ENCODE results near the gene MSANTD7.
"Not testable (repeated sequence)": the region's sequence is repeated elsewhere in the genome, so short reads cannot be mapped to it uniquely, and the experiment has no call there.

The MSANTD7 gene, protein sequence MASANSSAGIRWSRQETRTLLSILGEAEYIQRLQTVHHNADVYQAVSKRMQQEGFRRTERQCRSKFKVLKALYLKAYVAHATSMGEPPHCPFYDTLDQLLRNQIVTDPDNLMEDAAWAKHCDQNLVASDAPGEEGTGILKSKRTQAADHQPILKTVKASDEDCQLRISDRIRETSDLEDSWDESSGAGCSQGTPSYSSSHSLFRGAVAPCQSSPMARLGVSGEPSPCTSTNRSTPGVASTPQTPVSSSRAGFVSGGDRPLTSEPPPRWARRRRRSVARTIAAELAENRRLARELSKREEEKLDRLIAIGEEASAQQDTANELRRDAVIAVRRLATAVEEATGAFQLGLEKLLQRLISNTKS

DNA sequence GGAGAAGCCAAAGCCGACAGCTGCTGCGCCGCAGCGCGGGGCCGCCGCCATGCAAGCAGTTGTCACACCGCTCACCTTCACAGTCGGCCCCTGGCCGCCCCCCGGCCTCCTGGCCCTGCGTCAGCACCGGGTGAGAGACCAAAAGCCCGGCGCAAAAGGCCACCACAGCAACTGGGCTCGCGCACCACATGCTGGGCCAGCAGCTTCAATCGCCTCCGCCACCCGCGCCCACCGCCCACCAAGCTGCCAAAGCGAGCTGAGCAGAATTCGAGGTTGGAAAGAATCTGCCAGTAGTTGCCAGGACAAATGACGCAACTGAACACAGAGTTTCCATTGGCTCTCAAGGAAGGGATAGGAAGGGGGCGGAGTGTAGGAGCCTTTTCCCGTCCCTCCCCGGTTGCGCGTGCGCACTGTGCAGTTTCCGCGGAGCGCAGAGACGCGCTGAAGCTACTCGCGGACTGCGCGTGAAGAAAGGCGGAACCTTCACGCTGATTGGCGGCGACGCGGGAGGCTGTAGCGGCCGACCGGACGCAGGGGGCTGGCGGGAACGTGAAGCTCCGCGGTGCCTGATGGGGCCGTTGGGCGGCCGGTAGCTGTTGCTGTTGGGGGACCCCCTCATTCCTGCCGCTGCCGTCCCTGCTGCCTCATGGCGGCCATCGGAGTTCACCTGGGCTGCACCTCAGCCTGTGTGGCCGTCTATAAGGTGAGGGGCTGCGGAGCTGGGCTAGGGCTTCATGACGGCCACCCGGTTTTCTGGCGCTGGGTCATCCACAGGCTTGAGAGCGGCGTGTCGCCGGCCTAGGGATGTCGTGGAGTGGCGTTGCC, at the start of gene MSANTD7, which contains the start of the genes CDNF and HSPA14:
TSS of gene MSANTD7 (plus strand) at position 550 of the 825 bp plus-strand sequence. CDS start 3,979 bp downstream, outside the sequence.
TSS of gene CDNF (minus strand) at position 281 of the 825 bp plus-strand sequence. CDS start at position 190, 91 bp downstream.
TSS of gene HSPA14 (plus strand) at position 550 of the 825 bp plus-strand sequence. CDS start at position 647, 97 bp downstream.
- peak; percentile 100 for DNase-seq

- DNase-seq = no peak
Observed at GRCh38 chr10:14798636-14799035, 39.5 kb upstream of the MSANTD7 start.

DNA sequence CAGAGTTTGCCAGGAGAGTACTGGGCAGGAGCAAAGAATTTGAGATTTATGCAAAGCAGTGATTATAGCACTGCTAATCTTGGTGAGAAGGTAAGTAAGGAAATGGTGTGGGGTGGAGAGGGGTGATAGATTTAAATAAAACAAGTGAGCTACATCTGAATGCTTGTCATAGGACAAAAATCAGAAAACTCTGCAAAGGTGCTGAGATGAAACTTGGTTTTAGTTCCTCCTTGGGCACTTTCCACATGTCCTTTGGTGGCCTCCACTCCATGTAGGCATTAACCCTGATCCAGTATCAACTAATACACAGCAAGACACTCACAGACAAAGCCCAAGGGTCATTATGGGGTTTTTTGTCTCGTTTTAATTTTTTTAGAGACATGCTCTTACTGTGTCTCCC, 37.7 kb upstream of the MSANTD7 start:
- no peak for DNase-seq

DNA sequence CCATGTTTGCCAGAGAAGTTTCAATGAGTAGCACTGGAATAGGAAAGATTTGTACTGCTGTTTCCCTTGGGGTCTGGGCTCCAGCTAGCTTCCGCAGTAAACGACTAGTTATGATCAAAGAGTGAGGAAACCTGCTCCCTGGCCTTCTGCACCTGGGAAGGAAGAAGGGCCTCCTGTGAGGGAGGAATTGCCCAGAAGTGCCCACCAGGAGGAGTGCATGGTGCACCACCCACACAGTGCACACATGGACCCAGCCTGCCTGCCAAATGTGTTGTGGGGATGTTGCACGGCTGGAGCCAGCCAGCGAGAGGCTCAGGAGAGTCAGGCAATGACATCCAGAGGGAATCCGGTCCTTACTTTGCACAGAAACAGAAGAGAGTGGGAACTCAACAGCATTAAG, 36.4 kb upstream of the MSANTD7 start:
- no peak for DNase-seq

DNA sequence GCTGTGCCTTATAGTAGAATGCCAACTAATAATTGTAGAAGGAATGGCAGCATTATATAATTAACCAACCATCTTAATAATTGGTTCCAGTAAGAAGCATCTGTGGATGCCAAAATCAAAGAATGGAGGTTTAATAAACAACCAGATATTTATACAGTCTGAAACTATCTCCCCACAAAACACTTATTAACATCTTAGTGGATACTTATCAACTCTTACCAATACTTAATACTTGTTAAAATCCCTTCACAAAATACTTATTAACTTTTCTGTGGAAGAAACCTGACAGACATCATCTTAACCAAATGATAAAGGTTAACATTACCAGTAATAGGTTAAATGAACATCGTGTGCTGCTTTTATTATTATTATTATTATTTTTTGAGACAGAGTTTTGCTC, 34.3 kb upstream of the MSANTD7 start:
- no peak for DNase-seq

DNA sequence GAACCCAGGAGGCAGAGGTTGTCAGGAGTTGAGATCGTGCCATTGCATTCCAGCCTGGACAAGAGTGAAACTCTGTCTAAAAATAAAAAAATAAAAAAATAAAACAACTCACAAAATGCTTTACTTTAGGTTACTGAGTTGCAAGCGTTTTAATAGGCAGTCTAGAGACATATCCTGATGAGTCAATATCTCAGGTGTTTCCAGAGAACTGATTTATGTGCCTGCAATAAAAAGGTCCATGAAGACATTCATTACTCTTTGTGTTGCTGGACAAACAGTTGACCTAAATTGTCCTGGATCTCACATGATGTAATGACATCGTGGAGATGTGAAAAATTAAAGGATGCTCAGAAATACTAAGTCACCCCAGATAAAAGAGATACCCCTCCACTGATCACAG, 31.8 kb upstream of the MSANTD7 start:
- no peak for DNase-seq

DNA sequence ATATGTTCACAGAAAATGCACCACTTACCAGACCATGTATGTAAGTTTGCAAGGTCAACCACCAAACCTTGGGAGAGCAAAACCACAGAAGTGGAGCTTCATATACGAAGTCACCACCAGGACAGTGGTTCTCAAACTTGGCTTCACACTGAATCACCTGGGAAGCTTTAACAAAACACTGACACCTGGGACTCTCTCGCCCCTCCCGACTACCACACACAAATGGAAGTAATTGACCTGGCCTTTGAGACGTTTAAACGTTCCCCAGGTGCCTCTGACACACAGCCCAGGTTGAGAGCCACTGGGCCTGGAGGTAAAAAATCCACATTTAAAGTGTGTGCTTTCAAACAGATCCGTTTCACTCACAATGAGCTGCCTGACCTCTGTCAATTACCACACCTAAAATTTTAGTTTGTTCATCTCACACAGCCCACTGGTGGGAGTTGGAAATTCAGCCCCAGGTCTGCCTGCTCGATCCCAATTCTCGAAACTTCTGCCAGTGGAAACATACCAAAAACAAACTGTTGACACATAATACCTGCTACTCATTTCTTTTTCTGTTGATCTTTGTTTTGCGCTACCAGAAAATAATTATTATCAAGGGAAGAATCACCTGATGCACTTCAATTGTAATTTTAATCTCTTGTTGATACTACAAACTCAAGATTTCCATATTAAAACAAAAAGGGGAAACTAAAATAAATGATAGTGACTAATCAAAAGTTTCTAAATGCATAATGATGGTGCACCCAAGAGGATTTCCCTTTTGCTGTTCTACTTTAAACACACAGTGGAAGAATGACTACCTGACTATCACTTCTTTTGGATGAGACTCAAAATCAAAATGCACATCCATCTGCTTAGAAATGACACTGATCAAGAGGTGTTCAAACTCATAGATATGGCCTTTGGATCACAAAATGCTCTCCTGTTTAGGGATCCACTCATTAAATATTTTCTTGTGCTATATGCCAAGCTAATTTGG, 26.8 kb upstream of the MSANTD7 start:
- no peak for DNase-seq

DNA sequence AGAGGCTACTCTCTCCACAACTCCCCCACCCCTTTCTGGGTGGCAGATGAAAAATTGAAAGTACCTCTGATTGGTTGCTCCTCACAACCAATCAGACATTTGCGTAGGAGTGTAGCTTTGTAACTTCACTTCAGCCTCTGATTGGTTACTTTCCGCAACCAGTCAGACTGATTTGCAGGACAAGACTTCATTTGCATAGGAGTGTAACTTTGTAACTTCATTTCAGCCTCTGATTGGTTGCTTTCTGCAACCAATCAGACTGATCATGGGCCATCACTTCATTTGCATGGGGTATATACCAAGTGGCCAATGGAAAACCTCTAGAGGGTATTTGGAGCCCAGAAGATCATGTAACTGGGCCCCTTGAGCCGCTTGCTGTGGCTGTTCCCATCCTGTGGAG, 25.8 kb upstream of the MSANTD7 start:
- no peak for DNase-seq

GRCh38 chr10:14815681-14816080, 22.4 kb upstream of the MSANTD7 start:
- DNase-seq = no peak

DNA sequence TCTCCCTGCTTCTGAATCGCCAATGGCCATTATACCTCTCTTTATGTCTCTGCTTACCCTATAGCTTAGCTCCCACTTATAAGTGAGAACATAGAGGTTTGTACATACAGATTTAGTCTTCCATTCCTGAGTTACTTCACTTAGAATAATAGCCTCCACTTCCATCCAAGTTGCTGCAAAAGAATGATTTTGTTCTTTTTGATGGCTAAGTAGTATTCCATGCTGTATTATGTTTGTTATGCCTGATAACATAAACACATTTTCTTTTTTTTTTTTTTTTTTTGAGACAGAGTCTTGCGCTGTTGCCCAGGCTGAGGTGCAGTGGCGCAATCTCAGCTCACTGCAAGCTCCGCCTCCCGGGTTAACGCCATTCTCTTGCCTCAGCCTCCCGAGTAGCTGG, 21.4 kb upstream of the MSANTD7 start:
- not testable (repeated sequence) for DNase-seq

- DNase-seq = peak; percentile 100
Observed at GRCh38 chr10:14820010-14820774, 17.9 kb upstream of the MSANTD7 start.

DNA sequence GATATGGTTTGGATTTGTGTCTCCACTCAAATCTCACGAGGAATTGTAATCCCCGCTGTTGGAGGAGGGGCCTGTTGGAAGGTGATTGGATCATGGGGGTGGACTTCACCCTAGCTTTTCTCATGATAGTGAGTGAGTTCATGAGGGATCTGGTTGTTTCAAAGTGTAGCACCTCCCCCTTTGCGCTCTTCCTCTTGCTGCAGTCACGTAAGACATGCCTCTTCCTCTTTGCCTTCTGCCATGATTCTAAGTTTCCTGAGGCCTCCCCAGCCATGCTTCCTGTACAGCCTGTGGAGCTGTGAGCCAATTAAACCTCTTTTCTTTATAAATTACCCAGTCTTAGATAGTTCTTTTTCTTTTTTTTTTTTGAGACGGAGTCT, 17.3 kb upstream of the MSANTD7 start:
- peak; percentile 94 for DNase-seq

- DNase-seq = no peak
Observed at GRCh38 chr10:14821635-14822375, 16.3 kb upstream of the MSANTD7 start.

- DNase-seq = peak; percentile 78
Observed at GRCh38 chr10:14822879-14823755, 15.0 kb upstream of the MSANTD7 start.

DNA sequence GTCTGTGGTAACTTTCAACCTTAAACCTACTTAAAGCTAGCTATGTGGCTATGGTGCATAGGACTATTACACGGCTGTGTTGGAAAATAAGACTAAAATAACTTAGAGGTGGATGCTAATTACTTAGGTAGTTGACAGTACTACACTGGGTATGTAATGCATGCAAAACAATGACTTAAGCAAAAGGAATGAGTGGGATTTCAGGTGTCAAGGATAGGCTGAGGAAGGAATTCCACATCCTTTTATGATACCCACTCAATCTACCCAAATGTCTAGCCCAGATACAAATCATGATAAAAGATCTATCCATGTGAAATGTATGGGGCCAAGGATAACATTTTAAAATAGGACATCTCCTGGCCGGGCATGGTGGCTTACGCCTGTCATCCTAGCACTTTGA, 14.1 kb upstream of the MSANTD7 start:
- DNase-seq = no peak

DNA sequence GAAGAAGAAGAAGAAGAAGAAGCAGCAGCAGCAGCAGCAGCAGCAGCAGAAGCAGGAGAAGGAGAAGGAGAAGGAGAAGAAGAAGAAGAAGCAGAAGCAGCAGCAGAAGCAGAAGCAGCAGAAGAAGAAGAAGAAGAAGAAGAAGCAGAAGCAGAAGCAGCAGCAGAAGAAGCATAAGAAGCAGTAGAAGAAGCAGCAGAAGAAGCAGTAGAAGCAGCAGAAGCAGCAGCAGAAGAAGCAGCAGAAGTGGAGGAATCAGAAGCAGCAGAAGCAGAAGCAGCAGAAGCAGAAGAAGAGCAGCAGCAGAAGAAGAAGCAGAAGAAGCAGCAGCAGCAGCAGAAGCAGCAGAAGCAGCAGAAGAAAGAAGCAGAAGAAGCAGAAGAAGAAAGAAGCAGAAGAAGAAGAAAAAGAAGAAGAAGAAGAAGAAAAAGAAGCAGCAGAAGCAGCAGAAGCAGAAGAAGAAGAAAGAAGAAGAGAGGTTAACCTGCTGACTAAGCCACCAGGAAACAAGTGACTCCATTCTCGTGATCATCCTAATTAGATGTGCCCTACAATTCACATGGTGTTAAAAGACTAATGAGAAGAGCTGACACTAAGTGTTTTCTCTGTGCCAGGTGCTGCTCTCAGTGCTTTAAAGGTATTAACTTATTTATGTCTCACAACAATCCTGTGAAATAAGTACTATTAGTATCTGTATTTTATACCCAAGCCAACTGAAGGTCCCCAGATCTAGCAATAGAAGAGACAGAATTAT, 11.9 kb upstream of the MSANTD7 start:
- no peak for DNase-seq

- DNase-seq = no peak
Observed at GRCh38 chr10:14833106-14833505, 5.0 kb upstream of the MSANTD7 start.

DNA sequence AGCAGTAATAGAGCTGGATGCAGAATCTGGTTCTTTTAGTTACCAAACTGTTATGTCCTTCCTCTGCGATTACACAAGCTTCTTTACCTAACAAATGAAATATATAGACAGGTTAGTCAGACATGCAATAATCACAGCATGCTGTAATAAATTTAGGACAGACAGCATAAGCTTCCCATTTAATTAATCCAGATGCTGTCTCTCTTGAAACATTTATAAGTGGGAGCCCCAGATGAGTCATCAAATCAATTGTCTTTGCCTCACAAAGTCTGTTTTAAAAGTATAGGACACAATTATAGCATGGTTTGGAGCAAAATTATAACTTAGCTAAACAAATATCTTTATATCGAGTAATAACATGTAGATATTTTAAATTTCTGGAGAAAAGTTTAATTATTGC, 1.9 kb upstream of the MSANTD7 start:
- no peak for DNase-seq
